ENCODE measurements around the gene SERINC5.
"Not testable (repeated sequence)": the region's sequence is repeated elsewhere in the genome, so short reads cannot be mapped to it uniquely, and the experiment has no call there.

SERINC5 gene

GRCh38 chr5:80204808-80205614, 50.8 kb downstream of the SERINC5 start:
- DNase-seq (ENCODE audit: extremely low read depth in 1 of 2, low read depth in 1 of 2): no peak

- not testable (repeated sequence) for DNase-seq (ENCODE audit: extremely low read depth in 1 of 2, low read depth in 1 of 2)
Measured at GRCh38 chr5:80201763-80202162, 54.1 kb downstream of the SERINC5 start.

GRCh38 chr5:80198920-80199319, 56.9 kb downstream of the SERINC5 start:
- no peak for DNase-seq (ENCODE audit: extremely low read depth in 1 of 2, low read depth in 1 of 2)

GRCh38 chr5:80198399-80198798, 57.4 kb downstream of the SERINC5 start:
- no peak for DNase-seq (ENCODE audit: extremely low read depth in 1 of 2, low read depth in 1 of 2)

- DNase-seq (ENCODE audit: extremely low read depth in 1 of 2, low read depth in 1 of 2): no peak
Measured at GRCh38 chr5:80195837-80196400, 59.9 kb downstream of the SERINC5 start.

GRCh38 chr5:80194468-80194867, 61.4 kb downstream of the SERINC5 start:
- no peak for DNase-seq (ENCODE audit: extremely low read depth in 1 of 2, low read depth in 1 of 2)

- no peak for DNase-seq (ENCODE audit: extremely low read depth in 1 of 2, low read depth in 1 of 2)
Measured at GRCh38 chr5:80193401-80193800, 62.4 kb downstream of the SERINC5 start.

- DNase-seq (ENCODE audit: extremely low read depth in 1 of 2, low read depth in 1 of 2): no peak
Measured at GRCh38 chr5:80192507-80193241, 63.2 kb downstream of the SERINC5 start.

- no peak for DNase-seq (ENCODE audit: extremely low read depth in 1 of 2, low read depth in 1 of 2)
Measured at GRCh38 chr5:80191991-80192398, 63.9 kb downstream of the SERINC5 start.

- DNase-seq (ENCODE audit: extremely low read depth in 1 of 2, low read depth in 1 of 2): no peak
Measured at GRCh38 chr5:80191397-80191796, 64.5 kb downstream of the SERINC5 start.

- no peak for DNase-seq (ENCODE audit: extremely low read depth in 1 of 2, low read depth in 1 of 2)
Measured at GRCh38 chr5:80190960-80191359, 64.9 kb downstream of the SERINC5 start.

- no peak for DNase-seq (ENCODE audit: extremely low read depth in 1 of 2, low read depth in 1 of 2)
Measured at GRCh38 chr5:80189701-80190100, 66.1 kb downstream of the SERINC5 start.

GRCh38 chr5:80189201-80189600, 66.6 kb downstream of the SERINC5 start:
- DNase-seq (ENCODE audit: extremely low read depth in 1 of 2, low read depth in 1 of 2): no peak

- no peak for DNase-seq (ENCODE audit: extremely low read depth in 1 of 2, low read depth in 1 of 2)
Measured at GRCh38 chr5:80187421-80188090, 68.3 kb downstream of the SERINC5 start.

GRCh38 chr5:80185535-80185934, 70.3 kb downstream of the SERINC5 start:
- DNase-seq (ENCODE audit: extremely low read depth in 1 of 2, low read depth in 1 of 2): not testable (repeated sequence)

- no peak for DNase-seq (ENCODE audit: extremely low read depth in 1 of 2, low read depth in 1 of 2)
Measured at GRCh38 chr5:80185095-80185494, 70.8 kb downstream of the SERINC5 start.

GRCh38 chr5:80184235-80185023, 71.4 kb downstream of the SERINC5 start:
- no peak for DNase-seq (ENCODE audit: extremely low read depth in 1 of 2, low read depth in 1 of 2)

- not testable (repeated sequence) for DNase-seq (ENCODE audit: extremely low read depth in 1 of 2, low read depth in 1 of 2)
Measured at GRCh38 chr5:80183728-80184234, 72.1 kb downstream of the SERINC5 start.

- DNase-seq (ENCODE audit: extremely low read depth in 1 of 2, low read depth in 1 of 2): no peak
Measured at GRCh38 chr5:80182809-80183580, 72.9 kb downstream of the SERINC5 start.
